ENCODE data around the gene PPP1R13B. TPM values are rescaled to one million over a fixed set of nuclear protein-coding genes. Genes with fewer than 3 reads are reported as not detected.

The PPP1R13B gene
- 6.3 and 7.4 TPM in 2 replicates for total RNA-seq

GRCh38 chr14:103847451-103848174, at the start of gene PPP1R13B:
TSS of gene PPP1R13B (minus strand) at chr14:103847575. CDS start at chr14:103847307, 268 bp downstream.

DNA sequence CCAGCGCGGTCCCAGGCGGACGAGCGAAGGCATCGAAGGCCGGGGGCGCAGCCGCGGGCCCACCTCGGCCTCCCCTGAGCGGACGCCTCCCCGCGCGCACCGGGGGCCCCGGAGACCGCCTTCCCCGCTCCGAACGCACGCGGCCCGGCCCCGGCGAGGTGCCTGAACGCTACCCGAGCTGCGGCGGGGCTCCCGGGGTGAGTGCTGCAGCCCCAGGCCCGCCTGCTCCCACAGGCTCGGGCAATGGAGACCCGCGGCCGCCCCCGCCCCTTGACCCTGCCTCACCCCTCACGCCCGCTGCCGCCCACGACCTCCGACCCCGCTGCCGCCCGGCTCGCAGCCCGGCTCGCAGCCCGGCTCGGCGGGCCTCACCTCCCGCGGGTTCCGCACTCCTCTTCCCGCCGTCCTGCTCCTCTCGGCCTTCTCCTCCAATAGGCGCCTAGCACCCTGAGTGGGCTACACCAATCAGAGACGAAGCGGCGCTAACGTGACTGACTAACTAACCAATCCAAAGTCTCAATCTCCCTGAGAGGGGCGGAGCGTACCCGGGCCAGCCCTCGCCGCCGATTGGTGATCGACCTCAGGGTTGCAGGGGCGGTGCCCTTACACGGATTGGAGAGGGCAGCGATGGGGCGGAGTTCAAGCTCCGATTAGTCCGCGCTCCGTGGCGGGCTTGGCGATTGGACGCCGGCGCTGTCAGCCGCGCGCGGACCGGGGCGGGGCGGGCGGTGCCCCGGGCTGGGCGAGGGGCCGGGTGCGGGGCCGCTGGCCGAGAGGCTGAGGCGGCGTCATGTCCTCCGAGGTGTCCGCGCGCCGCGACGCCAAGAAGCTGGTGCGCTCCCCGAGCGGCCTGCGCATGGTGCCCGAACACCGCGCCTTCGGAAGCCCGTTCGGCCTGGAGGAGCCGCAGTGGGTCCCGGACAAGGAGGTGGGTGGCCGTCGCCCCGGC, 132.0 kb downstream of the PPP1R13B start, which contains the start of the genes XRCC3 and ZFYVE21:
XRCC3 (minus strand) TSS at position 400 of the 949 bp plus-strand sequence. CDS start 4,364 bp downstream, outside the sequence.
ZFYVE21 (plus strand) TSS at position 759 of the 949 bp plus-strand sequence; CDS start at position 791, 32 bp downstream.

Small RNA genes lying within 50 kb of the gene (small RNA-seq; reads per million reads assigned to genes)
- gene RF00019 (not detected), gene RF00280 (not detected)

Other genes with a start within 250 kb of the PPP1R13B start
- 216 and 241 TPM in 2 replicates for gene KLC1, start 218.4 kb downstream of the PPP1R13B start, total RNA-seq
- gene XRCC3, start 132.1 kb downstream of the PPP1R13B start, total RNA-seq, result 6.5 and 9.5 TPM in 2 replicates
- gene ZFYVE21, start 131.8 kb downstream of the PPP1R13B start, total RNA-seq, result 49.8 and 52.8 TPM in 2 replicates
- gene TDRD9, start 80.9 kb upstream of the PPP1R13B start, total RNA-seq, result 2.7 and 4.6 TPM in 2 replicates
- gene RD3L, start 95.0 kb upstream of the PPP1R13B start, total RNA-seq, result not detected in 2 replicates
- 0.13 TPM in 1 of 2 replicates, not detected in the other for gene ASPG, start 238.1 kb upstream of the PPP1R13B start, total RNA-seq